Mesenteric fat pad (tissue), 1 donor: Measurements from ENCODE around the gene GPR148. TPM values are rescaled to one million over a fixed set of nuclear protein-coding genes. Genes with fewer than 3 reads are reported as not detected.
"Not testable (repeated sequence)": the region's sequence is repeated elsewhere in the genome, so short reads cannot be mapped to it uniquely, and the experiment has no call there.

Source experiments
- DNase-seq: peaks from one replicate; pipeline ENCODE4 v3.0.0-alpha.2; 2020; ENCODE audit warnings: low spot score
- long read RNA-seq: library from polyadenylated mRNA; unstranded; transcript quantifications from one replicate; pipeline ENCODE4 v2.0.0, GENCODE V29; 2020
- total RNA-seq: library from RNA; stranded (reverse); fragmentation: NEBNext Ultra II Directional; extraction: Animal tissue kit (Norgen Biotek cat#: 25700); gene quantifications from one replicate; pipeline ENCODE4 v1.2.1, GENCODE V29; 2021
- donor health status: DM: yes; HTN: yes; CAD: no.

Gene GPR148, protein sequence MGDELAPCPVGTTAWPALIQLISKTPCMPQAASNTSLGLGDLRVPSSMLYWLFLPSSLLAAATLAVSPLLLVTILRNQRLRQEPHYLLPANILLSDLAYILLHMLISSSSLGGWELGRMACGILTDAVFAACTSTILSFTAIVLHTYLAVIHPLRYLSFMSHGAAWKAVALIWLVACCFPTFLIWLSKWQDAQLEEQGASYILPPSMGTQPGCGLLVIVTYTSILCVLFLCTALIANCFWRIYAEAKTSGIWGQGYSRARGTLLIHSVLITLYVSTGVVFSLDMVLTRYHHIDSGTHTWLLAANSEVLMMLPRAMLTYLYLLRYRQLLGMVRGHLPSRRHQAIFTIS
- not detected for total RNA-seq
- long read RNA-seq = 0 reads

DNA sequence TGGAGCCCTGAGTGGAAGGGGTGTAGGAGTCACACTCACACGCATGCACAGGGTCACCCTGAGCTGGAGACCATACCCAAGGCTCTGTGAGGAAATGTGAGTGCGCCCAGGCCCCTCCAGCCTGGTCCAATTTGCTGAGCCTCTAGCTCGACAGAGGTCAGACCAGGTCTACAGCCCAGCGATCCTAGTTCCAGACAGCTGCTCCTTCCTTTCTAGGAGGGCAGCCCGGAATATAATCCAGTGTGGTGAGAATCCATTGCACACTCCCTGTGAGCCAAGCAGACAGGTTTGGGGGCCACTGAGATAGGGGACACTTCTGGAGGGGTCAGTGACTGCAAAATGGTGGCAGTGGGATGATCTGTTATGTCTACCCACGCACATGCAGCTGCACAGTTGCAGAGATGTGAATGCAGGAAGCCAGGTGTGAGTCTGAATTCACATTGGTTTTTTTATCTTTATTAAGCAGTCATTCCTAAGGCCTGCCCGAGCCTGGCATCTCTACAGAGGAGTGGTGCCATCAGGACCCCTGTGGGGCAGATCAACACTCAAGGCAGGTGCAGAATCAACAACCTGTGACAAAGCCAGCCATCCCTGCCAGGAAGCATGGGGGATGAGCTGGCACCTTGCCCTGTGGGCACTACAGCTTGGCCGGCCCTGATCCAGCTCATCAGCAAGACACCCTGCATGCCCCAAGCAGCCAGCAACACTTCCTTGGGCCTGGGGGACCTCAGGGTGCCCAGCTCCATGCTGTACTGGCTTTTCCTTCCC is at the start of gene GPR148:
Gene GPR148, plus strand, starts transcription at position 522 of the 768 bp plus-strand sequence. Its CDS starts 82 bp downstream, at position 604.
- no peak for DNase-seq

DNA sequence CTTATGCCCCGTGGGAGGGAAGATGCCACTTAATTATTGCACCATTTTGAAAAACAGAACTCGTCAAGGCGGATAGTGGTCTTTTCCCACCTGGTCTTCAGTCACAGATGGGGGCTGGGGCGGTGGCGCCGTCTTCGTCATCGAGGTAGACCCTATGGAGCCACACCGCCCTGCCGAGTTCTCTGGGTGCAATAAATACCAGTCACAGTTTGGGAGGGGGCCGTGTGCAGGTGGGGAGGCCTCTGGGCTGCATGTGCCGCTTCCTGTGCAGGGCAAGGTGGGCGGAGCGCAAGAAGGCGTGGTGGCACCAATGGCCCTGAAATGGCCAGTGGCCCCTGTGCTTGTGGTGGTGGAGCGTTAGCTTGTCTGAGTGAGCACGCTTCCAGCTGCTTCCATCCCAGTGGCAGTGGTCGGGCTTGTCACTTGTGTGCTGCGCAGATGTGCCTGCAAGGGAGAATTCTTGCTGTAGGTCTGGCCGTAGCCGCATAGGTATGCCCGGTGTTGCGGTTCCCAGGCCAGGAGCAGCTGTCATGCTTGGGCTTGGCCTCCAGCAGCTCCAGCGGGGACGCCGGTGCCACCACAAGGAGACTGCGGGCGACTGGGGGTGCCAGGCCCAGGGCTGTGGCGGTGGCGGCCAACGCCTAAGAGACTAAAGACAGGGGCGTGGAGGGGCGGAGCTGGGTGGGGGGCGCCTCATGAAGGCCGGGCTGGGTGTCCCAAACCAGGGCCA is 36.7 kb upstream of the GPR148 start:
- DNase-seq = peak; percentile 65

DNA sequence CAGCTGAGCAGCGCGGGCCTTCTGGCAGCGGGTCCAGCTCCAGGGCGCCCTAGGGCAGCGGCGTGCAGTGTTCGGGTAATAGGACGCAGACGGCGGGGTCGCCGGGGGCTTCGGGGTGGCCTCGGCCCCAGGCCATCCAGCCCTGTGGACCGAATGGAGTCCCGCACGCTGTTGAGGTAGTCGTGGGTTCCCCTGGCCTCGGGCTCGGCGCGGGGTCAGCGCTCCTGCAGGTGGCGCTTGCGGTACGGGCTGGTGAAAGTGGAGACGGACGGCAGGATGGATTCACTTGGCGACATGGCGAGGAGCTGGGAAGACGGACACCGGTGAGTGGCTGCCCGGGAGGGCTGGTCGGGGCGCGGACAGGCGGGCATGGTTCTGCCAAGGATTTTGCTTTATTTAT is 35.4 kb upstream of the GPR148 start:
- DNase-seq = peak; percentile 82

DNA sequence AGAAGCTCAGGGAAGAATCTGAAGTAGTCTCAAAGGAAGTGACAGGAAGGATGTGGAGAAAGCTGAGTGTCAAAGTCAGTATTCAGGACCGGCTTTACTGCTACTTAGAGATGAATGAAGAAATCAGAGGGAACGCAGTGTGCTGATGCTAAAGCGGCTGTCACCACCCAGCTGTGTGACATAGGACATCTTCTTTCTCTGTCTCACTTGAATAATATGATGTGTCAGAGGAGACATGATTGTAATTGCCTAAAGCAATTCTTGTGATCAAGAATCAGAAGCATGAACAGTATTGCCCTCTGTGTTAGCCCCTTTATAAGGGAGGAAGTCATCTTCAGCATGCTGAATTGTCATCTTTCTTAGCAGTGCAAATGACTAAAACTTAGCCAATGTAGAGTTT is 25.6 kb upstream of the GPR148 start:
- DNase-seq = not testable (repeated sequence)

DNA sequence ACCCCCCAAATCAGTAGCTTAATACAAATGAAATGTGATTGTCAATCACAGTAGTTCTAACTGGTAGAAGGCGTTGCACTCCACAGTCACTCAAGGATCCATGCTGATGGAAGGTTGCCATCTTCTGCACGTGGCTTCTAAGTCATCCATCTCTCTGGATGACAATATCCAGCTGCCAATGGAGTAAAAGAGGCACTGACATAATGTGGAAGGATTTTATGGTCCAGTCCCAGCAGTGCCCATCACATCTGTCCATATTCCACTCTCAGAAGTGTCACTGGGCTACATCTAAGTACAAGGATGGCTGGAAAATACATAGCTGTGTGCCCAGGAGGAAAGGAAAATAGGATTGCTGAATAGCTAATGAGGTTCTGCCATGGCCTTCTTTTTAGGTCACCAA is 14.1 kb upstream of the GPR148 start:
- not testable (repeated sequence) for DNase-seq

DNA sequence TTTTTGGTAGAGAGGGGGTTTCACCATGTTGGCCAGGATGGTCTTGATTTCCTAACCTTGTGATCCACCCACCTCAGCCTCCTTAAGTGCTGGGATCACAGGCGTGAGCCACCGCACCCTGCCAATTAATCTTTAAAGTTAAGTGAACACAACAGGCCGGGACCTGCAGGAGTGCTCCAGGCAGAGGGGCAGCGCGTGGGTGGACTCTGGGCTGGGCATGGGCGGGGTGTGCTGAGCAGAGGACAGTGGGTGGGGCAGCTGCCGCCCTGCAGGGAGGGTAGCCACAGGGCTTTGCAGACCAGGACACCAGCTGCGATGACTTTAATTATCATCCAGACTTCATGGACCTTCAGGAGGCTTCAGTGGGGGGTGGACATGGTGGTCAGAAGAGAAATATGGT is 8.8 kb upstream of the GPR148 start:
- DNase-seq = no peak

DNA sequence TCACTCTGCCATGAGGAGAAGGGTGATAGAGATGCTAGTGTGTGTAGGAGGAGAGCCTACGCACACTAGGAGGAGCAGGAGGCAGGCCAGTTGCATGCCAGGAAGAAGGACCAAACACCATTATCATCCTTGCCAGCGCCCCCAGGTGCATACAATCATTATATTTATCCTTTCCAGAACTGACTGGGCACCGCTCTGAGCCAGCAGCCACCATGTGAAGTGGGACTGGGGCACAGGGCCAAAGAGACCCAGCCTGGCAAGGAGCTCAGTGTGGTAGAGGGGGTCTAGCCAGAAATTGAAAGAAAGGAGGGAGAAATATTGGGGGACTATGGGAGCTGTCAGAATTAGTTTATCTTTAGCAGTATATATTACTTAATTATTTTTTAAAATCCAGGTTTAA is 8.3 kb upstream of the GPR148 start:
- no peak for DNase-seq

DNA sequence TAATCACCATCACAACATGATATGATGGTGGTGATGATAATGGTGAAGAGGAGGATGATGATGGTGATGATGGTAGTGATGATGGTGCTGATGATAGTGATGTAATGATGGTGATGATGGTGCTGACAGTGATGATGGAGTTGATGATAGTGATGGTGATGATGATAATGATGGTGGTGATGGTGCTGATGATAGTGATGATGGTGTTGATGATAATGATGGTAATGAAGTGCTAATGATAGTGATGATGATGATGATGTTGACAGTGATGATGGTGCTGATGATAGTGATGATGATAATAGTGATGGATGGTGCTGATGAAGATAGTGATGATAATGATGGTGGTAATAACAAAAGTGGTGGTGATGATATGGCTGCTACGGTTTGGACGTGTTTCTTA is 4.4 kb upstream of the GPR148 start:
- DNase-seq = no peak

DNA sequence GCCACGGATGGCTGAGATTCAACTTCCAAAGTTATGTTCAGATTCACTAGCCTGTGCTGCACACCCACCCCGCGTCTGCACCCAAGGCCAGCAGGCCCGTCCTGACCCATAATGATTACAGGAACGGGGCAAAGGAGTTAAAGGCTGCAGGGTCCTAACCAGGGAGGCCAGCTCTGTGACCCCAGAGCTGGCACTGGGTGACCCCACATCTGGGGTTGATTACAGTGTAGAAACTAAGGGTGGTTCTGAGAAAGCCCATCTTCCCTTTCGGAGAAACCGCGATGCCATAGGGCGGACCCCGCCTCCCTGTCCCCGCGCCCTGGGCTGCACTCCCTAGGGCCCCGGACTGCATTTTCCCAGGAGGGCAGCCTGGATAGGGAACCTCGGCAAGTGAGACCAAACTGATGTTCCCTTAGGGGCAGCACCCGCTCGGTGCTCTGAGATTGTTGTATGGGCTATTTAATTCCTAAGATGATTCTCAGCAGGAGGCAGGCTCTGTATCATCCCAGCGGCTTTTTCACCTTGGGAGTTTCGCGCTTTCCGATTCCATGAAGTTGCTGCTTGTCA is 2.2 kb upstream of the GPR148 start:
- no peak for DNase-seq

DNA sequence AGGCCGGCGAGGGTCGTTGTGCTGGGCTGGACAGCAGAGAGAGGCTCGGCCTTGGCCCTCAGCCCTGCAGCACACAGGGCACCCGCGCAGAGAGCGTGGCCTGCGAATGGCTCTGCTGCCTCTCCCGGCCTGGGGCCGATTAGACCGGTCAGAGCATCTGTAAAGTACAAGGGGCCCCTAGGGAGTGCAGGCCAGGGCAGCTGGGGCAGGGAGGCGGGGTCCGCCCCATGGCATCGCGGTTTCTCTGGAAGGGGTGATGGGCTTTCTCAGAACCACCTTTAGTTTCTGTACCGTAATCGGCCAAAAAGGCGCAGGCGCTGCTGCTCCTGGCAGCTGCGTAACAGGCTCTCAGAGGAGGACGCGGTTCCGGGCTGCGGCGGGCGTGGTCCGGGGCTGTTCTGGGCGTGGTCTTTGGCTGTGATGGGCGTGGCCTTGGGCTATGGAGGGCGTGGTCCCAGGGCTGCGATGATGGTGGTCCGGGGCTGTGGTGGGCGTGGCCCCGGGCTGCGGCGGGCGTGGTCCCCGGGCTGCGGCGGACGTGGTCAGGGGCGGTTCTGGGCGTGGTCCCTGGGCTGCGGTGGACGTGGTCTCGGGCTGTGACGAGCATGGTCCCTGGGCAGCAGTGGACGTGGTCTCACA is 1.5 kb upstream of the GPR148 start:
- DNase-seq = no peak

DNA sequence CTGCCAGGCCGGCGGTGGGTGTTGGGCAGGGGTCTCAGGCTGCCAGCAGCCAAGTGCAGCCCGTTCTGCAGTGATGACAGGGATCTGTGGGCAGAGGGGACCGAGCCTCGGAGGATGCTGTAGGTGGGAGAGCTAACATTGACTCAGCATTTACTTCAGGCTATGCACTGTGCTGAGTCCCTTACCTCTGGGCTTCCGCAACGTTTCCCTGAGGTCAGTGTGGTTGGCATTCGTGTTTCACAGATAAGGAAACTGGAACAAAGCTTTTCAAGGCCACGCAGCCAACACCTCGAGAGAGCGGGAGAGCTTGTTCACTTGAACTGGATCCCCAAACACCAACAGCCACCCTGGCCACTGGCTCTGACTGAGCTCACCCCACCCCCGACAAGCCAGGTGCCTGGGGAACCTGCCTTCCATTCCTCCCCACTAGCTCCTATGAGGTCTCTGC is 839 bp upstream of the GPR148 start:
- no peak for DNase-seq

DNA sequence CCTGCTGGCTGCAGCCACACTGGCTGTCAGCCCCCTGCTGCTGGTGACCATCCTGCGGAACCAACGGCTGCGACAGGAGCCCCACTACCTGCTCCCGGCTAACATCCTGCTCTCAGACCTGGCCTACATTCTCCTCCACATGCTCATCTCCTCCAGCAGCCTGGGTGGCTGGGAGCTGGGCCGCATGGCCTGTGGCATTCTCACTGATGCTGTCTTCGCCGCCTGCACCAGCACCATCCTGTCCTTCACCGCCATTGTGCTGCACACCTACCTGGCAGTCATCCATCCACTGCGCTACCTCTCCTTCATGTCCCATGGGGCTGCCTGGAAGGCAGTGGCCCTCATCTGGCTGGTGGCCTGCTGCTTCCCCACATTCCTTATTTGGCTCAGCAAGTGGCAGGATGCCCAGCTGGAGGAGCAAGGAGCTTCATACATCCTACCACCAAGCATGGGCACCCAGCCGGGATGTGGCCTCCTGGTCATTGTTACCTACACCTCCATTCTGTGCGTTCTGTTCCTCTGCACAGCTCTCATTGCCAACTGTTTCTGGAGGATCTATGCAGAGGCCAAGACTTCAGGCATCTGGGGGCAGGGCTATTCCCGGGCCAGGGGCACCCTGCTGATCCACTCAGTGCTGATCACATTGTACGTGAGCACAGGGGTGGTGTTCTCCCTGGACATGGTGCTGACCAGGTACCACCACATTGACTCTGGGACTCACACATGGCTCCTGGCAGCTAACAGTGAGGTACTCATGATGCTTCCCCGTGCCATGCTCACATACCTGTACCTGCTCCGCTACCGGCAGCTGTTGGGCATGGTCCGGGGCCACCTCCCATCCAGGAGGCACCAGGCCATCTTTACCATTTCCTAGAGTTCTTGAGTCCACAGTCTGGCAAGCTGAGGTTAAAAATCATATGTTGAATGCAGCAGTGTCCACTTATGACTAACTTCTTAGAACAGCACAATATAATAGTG is 741 bp downstream of the GPR148 start:
- DNase-seq = no peak

DNA sequence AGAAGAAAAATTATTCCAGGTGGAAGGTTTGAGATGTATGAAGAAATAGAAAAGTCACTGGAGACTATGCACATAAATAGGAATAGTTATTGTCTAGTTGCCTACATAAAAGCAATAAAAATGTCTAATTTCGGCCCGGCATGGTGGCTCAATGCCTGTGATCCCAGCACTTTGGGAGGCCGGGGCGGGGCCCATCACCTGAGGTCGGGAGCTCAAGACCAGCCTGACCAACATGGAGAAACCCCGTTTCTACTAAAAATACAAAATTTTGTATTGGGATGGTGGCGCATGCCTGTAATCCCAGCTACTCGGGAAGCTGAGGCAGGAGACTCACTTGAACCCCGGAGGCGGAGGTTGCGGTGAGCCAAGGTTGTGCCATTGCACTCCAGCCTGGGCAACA is 3.4 kb downstream of the GPR148 start:
- not testable (repeated sequence) for DNase-seq

DNA sequence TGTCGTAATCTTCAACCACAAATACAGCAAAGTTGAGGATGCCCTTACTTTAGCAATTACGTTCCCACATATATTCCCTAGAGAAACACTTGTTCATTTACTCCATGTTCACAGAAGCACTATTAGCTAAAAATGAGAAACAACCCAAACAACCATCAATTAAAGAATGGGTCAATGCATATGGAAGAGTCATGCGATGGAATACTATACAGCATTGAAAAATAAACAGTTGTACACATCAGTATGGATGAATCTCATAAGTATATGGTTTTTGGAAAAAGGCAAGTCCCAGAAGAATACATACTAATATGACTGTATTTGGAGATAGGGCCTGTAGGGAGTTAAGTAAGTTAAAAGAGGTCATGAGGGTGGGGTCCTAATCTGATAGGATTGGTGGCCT is 6.3 kb downstream of the GPR148 start:
- no peak for DNase-seq

DNA sequence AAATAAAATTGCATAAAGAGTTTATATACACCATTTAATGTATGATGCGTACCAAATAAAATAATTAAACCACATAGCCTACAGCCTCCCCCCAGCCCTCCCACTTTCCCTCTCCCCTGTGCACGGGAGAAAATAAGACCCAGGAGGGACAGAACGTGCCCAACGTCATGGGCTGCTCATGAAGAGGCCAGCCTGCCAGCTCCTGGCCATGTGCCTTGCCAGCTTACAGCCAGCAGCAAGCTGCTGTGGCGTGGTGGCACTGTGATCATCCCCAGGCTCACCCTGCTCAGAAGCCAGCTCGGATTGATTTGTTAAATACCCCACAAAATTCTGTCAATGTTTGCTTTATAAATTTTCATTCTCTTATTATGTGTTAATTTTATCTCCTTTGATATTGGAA is 7.6 kb downstream of the GPR148 start:
- no peak for DNase-seq

DNA sequence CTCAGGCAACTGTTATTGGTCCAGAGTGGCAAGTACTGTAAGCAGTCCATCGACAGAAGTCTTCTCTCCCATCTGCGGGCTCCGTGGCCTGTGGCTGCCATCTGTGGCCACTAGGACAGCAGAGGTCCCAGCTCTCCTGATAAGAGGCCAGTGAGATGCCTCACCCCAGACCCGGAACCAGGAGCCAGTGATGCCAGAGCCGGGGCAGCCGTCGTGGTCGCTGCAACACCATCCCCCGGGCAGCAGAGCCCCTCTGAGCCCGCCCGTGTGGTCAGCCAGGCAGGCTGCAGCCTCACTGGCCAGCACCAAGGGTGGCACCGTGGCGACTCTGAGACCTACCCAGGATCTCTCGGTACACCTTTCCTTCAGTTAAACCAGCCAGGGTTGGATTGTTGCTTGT is 8.7 kb downstream of the GPR148 start:
- no peak for DNase-seq

DNA sequence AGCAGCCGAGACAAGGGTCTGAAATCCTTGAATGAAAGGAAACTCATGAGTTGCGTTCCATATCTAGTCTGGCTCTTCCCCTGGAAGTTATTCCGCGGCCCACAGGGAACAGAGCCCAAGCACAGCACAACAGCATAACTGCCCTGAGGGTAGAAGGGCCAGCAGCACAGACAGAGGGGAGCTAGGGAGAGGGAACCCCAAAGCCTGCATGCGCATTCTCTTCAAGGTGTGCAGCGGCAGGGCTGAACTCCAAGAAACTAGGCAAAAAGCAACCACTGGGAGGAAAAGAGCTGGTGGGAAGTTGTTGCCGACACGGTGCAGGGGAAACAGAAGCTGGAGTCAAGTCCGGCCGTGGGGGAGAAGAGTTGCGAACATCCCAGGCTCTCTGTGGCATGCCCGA is 11.8 kb downstream of the GPR148 start:
- no peak for DNase-seq

DNA sequence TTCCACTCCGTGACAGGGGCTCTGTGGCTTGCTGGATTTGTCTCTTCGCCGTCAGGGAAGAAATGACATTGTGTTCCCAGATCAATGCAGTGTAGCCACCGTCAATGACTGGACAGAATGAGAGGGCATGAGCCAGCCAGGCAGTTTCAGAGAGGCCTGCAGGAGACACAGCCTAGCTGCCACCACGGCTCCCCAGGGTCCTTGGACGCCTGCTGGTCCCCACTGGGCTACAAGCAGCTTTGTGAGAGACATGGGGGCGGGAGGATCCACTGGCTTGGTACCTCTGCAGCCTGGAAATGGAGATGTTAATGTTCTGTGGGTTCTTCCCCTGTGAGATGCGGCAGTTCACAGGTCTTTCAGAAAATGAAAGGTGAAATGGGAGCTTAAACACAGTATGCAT is 14.4 kb downstream of the GPR148 start:
- no peak for DNase-seq

DNA sequence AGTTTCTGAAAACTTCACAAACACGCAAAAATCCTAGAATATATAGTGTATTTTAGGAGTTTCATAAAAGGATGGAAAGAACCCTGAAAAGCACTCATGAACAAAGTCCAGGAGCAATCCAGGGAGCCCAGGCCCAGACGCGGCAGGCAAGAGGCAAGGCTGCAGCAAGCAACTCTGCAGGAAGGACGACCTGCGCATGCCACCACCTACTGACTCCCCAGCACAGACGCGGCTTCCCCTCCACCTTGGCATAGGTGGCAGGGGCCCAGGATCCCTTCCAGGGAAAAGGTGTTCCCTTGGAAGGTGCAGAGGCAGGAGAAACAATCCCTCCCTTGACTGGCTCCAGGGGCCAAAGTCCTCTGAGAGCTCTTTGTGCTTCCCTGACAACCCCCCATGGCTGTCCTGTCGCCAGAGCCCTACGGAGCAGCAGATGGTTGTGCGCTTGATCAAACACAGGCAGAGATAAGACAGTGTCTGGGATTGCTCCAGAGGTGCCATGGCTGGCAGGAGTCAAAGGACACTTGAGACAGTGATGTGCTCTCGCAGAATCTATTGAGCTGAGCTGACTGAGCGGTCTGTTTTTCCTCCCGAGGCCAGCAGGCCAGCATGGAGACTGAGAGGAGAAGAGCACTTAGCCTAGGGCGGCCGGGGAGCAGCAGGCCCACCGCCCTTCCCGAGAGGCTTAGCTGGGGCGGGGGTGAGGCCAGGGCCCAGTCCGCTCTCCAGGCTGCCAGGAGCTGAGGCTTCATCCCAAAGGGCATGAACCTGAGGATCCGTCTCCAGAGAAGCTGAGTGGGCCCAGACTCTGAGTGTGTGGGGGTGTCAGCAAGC is 15.6 kb downstream of the GPR148 start:
- no peak for DNase-seq
